ENCODE measurements around the gene GADD45A. TPM values are rescaled to one million over a fixed set of nuclear protein-coding genes. Genes with fewer than 3 reads are reported as not detected.

The GADD45A gene
- total and polyA plus RNA-seq, 7 donors = 88.8 to 505 (median 197) TPM

DNA sequence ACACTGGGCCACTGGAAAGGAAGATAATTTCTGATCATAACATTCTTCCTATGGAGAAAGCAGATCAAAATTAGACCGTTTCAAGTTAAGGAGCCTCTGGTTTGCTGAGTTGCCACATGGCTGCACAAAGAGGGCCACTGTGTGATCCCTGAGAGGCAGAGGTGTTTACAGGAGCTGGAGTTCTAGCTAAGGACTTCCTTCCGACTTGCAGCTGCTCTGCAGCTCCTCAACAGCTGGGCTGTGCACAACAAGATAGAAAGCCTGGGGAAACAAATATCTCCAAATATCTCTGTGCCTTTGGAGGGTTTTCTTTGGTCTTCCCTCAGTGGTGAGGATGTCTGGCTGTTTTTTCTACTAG, 26.8 kb downstream of the GADD45A start:
- no peak overlapping the region for H3K27ac ChIP-seq
- no peaks in the 10 kb centered on the region for H3K36me3 ChIP-seq (ENCODE audit: insufficient read depth in 1 of 2, low read depth in 1 of 2)
- peaks cover 22% of the 10 kb centered on the region for H3K4me1 ChIP-seq
- TF ChIP-seq, protein P1, sequence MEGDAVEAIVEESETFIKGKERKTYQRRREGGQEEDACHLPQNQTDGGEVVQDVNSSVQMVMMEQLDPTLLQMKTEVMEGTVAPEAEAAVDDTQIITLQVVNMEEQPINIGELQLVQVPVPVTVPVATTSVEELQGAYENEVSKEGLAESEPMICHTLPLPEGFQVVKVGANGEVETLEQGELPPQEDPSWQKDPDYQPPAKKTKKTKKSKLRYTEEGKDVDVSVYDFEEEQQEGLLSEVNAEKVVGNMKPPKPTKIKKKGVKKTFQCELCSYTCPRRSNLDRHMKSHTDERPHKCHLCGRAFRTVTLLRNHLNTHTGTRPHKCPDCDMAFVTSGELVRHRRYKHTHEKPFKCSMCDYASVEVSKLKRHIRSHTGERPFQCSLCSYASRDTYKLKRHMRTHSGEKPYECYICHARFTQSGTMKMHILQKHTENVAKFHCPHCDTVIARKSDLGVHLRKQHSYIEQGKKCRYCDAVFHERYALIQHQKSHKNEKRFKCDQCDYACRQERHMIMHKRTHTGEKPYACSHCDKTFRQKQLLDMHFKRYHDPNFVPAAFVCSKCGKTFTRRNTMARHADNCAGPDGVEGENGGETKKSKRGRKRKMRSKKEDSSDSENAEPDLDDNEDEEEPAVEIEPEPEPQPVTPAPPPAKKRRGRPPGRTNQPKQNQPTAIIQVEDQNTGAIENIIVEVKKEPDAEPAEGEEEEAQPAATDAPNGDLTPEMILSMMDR (IDR thresholded peaks at IDR 0.05) = no peak
- intact Hi-C loops (cut with DNase I) = no loop called here
- no peak for DNase-seq
- H3K9me3 ChIP-seq = no peaks in the 10 kb centered on the region
- ATAC-seq = no peak
- H3K27me3 ChIP-seq (ENCODE audit: insufficient read depth in 3 of 3, low read length in 2 of 3) = no peaks in the 10 kb centered on the region
- WGBS, 3 donors = 54 to 60% (median 58%) methylated on average over 2 of the region's 2 CpGs
- H3K4me3 ChIP-seq = no peak overlapping the region

DNA sequence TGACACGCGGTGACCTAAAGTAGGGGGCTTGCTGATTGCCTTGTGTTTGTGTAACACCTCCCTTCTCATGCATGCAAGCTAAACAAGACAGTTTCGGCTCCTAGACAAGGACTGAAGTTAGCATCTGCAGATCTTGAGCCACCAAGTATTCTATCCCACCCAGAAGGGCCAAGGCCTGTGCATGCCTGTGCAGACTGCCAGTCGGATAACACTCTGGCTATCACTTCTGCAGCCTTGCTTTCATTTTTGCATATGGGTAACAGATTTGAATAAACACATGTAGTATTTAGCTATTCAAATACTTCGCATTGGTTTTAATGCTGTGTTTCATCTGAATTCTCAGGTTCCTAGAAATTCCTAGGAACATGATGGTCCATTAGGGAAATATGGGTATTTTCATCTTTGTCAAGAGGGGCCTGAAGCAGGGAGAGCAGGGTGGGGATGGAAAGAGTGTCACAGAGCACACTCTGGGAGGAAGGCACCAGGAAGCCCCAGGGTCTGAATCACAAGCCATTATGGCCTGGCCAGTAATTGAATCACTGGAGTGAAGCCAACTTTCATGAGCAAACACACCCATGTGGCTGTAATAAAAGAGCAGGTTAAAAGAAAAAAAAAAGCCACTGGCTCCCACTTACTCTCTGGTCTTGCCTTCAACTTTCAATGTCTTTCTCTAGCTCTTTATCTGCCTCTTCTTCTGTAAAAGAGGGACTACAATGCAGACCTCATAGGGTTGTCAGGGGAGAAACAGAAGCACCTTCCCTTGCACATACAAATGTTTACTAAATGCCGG, 28.3 kb downstream of the GADD45A start:
- Histone ChIP-seq H3K27ac (no peak overlapping the region), H3K4me3 (no peak overlapping the region), H3K36me3 (ENCODE audit: insufficient read depth in 1 of 2, low read depth in 1 of 2) (no peaks in the 10 kb centered on the region), H3K27me3 (ENCODE audit: insufficient read depth in 3 of 3, low read length in 2 of 3) (no peaks in the 10 kb centered on the region), H3K9me3 (no peaks in the 10 kb centered on the region), H3K4me1 (peaks cover 33% of the 10 kb centered on the region)
- intact Hi-C loops (cut with DNase I) = no loop called here
- ATAC-seq (peak in 1 of 4 donors; percentile 36), DNase-seq (no peak)
- 86 to 89% (median 87%) methylated on average over 6 of the region's 6 CpGs for WGBS, 3 donors
- TF ChIP-seq, protein P1 (IDR thresholded peaks at IDR 0.05) = no peak

DNA sequence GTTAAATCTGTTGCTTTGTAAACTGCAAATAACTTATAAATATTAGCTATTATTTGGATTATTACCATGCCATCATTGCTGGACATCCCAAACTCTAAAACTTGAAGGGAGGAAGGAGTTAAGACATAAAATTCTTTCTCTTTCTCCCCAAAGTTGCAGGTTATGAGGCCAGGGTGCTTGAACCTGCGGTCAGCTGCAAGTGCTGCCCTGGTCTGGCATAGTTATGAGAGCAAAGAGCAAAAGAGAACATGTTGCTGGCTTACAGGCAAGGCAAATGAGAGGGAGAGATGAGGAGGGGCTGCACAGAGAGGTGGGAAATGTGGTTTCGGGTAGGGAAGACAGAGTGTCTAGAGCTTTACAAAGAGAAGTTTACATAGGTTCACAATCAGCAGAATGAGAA, 30.8 kb downstream of the GADD45A start:
- no peak overlapping the region for H3K4me3 ChIP-seq

DNA sequence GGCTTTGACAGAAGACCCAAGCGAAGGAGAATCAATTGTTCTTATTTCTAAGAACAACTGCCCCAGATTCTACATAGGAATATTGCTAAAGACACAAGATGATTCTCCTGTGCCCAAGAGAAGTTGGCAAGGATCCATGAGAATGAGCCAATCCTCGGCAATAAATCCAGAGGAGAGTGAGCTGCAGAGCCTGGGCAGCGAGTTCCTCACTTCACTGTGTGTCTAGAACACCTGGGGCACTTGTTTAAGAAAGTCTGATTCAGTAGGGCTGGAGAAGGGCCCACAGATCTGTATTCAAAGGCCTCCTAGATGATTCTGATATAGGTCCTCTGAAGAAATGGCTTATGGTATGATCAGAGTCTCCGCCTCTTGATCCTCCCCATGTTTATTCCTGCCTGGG, 31.8 kb downstream of the GADD45A start:
- DNase-seq (no peak), ATAC-seq (peak; percentile 64 to 83 (median 74))
- WGBS, 3 donors = 48 to 68% (median 49%) methylated on average over 4 of the region's 4 CpGs
- H3K27me3 ChIP-seq (ENCODE audit: insufficient read depth in 3 of 3, low read length in 2 of 3) = no peaks in the 10 kb centered on the region
- no peak overlapping the region for H3K27ac ChIP-seq
- H3K4me1 ChIP-seq = peaks cover 20% of the 10 kb centered on the region
- H3K36me3 ChIP-seq (ENCODE audit: insufficient read depth in 1 of 2, low read depth in 1 of 2) = no peaks in the 10 kb centered on the region
- H3K4me3 ChIP-seq = no peak overlapping the region
- TF ChIP-seq, protein P1 (IDR thresholded peaks at IDR 0.05) = no peak
- intact Hi-C loops (cut with DNase I) = no loop called here
- no peaks in the 10 kb centered on the region for H3K9me3 ChIP-seq

More for the DNA sequence above, 30.8 kb downstream of the GADD45A start:
- 92 to 100% (median 98%) methylated on average over 2 of the region's 2 CpGs for WGBS, 3 donors
- Histone ChIP-seq H3K36me3 (ENCODE audit: insufficient read depth in 1 of 2, low read depth in 1 of 2) (no peaks in the 10 kb centered on the region), H3K4me1 (peaks cover 23% of the 10 kb centered on the region), H3K27me3 (ENCODE audit: insufficient read depth in 3 of 3, low read length in 2 of 3) (no peaks in the 10 kb centered on the region), H3K27ac (no peak overlapping the region), H3K9me3 (no peaks in the 10 kb centered on the region)
- intact Hi-C loops (cut with DNase I) = no loop called here
- DNase-seq (no peak), ATAC-seq (no peak)
- TF ChIP-seq, protein P1 (IDR thresholded peaks at IDR 0.05) = no peak

DNA sequence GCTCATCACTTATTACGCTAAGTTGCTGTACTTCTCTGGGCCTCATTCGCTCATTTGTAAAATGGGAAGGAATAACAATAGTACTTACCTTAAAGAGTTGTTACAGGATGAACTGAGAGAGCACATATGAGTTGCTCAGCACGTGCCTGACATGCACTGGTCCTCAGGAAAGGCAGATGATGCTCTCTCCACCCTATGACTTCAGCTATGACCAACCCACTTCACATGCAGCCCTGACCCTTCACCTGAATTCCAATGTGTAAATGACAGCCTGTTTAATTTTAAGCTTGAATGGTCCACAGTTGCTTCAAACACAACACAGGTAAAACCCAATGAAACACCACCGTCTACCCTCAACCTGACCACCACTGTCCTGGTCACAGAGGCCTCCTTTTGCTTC, 32.9 kb downstream of the GADD45A start:
- Histone ChIP-seq H3K9me3 (no peaks in the 10 kb centered on the region), H3K27ac (no peak overlapping the region), H3K4me3 (no peak overlapping the region), H3K27me3 (ENCODE audit: insufficient read depth in 3 of 3, low read length in 2 of 3) (no peaks in the 10 kb centered on the region), H3K36me3 (ENCODE audit: insufficient read depth in 1 of 2, low read depth in 1 of 2) (no peaks in the 10 kb centered on the region), H3K4me1 (peaks cover 21% of the 10 kb centered on the region)
- ATAC-seq (peak; percentile 62 to 85 (median 78)), DNase-seq (no peak)
- WGBS, 3 donors = 77 to 90% (median 85%) methylated on average over 4 of the region's 4 CpGs
- intact Hi-C loops (cut with DNase I) = no loop called here
- TF ChIP-seq, protein P1 (IDR thresholded peaks at IDR 0.05) = no peak
